T-helper 2 cell (primary cell): ENCODE results near the gene MKS1.

Experiments
- DNase-seq, 5 experiments: peaks; one replicate each; pipeline versions ENCODE4 v3.0.0 to v3.0.0-alpha.2; 2012 to 2022

The MKS1 gene

GRCh38 chr17:58196610-58197009 lies 22.4 kb downstream of the MKS1 start:
- no peak for DNase-seq

GRCh38 chr17:58195518-58196123 lies 23.4 kb downstream of the MKS1 start:
- DNase-seq, result no peak

DNA sequence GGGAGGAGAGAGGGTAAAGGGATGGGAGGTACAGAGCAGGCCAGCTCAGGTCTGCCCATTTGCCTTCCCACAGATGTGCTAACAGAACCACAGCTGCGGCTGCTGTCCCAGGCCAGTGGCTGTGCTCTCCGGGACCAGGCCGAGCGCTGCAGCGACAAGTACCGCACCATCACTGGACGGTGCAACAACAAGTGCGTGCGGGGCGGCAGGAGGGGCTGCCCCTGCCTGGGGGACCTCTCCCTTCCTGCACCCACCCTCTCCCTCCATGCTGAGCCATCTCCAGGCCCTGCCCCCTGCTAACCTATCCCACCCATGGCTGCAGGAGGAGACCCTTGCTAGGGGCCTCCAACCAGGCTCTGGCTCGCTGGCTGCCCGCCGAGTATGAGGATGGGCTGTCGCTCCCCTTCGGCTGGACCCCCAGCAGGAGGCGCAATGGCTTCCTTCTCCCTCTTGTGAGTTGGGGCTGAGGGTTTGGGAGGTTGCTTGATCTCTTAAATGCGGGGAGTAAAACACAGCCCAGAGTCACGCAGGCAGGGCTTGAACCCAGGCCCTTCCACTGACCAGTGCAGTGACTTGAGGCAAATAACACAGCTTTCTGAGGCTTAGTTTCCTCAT lies 25.3 kb downstream of the MKS1 start:
- no peak for DNase-seq

GRCh38 chr17:58192612-58193011 lies 26.4 kb downstream of the MKS1 start, which contains the start of gene EPX:
EPX (plus strand) TSS chr17:58192726; CDS start chr17:58192847, 121 bp downstream.
- no peak for DNase-seq

GRCh38 chr17:58191241-58191896 lies 27.7 kb downstream of the MKS1 start:
- no peak for DNase-seq

- DNase-seq, result no peak
Observed at GRCh38 chr17:58189436-58190146, 29.5 kb downstream of the MKS1 start.

DNA sequence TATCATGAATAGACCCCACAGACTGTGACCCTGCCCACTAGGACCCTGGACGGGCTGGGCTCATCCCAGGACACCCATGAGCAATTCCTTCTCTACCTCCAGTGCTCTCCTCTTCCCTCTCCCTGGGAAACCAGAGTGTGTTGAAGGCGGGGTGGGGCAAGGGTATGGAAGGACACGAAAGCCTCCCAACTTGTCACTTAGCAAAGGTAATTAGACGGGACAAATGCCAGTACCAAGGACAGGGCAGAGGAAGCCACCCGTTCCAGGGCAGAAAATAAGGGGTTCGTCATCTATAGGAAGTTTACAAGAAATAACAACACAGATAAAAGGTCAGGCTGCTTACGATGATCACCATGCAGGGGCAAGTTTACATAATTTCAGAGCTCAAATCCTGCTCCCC lies 31.4 kb downstream of the MKS1 start:
- DNase-seq, result no peak

DNA sequence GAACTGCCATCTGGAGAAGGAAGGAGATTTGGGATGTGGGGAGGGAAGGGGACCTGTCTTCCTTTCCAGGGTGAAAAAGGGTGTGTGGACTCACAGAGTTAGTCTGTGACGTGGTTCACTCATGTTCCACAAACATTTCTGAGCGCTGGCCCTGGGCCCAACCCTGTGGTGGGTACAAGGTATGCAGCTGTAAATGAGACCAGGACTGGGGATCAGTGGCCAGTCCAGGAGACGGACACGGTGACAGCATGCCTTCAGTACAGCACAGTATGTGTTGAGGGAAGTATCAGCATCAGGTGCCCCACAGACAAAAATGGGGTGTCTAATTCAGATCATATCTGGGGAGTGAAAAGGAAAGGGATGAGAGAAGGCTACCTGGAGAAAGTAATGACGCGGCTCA lies 32.0 kb downstream of the MKS1 start:
- DNase-seq, result no peak

- DNase-seq, result no peak
Observed at GRCh38 chr17:58186591-58186990, 32.5 kb downstream of the MKS1 start.

GRCh38 chr17:58184986-58185761 lies 33.9 kb downstream of the MKS1 start:
- no peak for DNase-seq

- no peak for DNase-seq
Observed at GRCh38 chr17:58184308-58184985, 34.6 kb downstream of the MKS1 start.

DNA sequence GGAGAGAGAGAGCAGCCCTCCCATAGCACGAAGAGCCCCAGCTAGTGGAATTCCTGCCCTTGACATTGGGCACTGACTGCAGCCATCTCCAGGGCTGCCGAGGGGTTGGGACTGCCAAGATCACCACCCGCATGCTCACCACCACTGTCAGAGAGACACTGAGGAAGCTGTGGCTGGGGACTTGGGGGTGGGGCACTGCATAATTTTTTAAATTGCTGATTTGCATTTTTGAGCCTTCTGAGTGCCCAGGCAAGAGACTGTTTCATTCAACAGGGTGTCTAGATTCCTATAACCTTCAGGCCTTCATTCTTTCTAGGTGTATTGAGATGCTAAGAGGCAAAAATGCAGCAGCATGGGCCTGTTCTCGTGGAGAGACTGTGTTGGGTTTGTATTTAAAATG lies 35.5 kb downstream of the MKS1 start:
- no peak for DNase-seq

DNA sequence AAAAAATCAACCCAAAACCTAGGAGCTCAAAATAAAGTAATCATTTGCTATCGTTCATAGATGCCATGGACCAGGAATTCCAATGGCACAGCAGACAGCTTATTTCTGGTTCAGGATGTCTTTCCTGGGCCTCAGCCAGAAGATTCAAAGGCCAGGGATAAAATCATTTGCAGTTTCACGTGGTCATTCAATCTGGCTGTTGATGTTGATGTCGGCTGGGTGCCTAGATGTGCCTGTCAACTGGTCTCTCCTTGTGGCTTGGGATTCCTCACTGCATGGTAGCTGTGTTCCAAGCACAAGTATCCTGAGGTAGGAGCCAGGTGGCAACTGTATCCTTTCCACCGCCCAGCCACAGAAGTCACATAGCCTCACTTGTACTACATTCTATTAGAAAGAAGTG lies 37.3 kb downstream of the MKS1 start:
- no peak for DNase-seq

DNA sequence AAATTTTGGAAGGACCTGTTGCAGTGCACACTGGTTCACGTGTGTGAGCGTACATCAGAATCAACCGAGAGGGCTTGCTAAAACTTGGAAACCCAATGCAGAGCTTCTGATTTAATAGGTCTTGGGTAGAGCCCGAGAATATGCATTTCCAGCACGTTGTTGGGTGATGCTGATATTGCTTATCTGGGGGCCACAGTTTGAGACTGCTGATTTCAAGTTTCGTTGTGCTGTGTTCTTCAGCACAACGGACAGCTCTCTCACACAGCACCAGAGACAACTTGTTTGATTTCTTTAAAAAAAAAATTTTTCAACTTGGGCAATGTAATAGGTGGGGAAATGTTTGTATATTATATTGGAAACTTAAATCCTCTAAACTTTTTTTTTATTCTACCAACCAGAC lies 42.9 kb downstream of the MKS1 start:
- DNase-seq, result no peak

DNA sequence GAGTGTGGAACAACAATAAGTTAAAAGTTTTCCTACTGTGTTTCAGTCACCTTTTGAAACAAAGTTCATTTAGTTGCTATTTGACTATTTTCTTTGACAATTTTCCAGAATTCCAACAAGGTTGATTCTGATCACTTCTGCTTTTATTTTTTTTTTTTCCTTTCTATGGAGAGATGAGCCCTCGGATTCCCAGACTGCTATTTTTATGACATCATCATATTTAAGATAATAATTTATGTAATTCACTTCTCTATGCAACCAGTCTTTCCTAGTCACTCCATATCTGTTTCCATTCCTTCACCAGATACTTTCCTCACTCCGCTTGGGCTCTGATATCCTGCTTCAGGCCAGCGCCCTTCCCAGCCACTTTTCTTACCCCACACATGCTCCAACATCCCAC lies 44.2 kb downstream of the MKS1 start:
- DNase-seq, result no peak

DNA sequence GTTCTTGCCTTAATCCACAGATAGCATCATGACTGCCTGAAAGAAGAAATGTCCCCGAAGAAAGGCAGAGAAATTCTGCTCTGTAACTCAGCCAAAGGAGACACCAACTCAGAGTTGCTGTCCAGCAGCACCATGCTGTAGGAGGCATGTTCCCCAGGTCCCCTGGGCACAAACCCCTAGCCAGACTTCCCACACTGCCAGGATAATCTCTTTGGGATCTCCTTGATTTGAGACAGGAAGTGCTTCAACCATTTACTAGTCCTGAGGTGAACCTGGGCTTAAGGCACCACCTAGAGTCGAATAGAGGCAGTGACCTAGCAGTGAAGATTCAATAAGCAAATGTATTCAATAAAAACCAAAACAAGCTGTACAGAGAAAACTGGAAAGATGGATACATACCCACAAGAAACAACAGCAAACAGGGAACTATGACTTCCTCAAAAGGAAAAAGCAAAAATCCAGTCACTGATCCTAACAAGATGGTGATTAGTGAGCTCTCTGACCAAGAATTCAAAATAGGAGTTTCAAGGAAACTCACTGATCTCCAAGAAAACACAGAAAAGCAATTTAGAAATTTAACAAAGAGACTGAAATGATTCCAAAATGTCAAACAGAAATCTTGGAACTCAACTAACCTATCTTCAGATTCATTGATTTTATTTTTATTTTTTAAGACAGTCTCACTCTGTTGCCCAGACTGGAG lies 46.5 kb downstream of the MKS1 start:
- peak in 3 of 5 experiments; percentile 17 to 72 (median 48) for DNase-seq

- peak in 1 of 5 experiments; percentile 32 for DNase-seq
Observed at GRCh38 chr17:58170622-58171021, 48.4 kb downstream of the MKS1 start.

DNA sequence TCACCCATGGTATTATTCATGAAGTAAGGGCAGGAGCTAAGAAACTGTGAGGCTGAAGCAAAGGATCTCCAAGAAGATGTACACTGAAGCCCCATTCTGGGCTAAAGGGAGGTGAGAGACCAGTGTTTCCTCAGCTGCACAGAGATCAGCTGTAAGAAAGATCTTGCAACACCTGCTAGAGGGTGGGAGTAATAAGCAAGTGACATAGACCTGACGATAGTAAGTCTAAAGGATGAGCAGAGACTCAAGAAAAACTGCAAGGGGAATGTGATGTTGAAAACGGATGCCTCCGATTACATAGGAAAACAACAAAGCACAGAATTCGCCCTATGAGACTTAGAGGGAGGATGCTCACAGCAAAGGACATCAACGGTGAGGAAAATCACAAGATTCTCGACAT lies 52.4 kb downstream of the MKS1 start, which contains the start of gene OR4D2:
OR4D2 (plus strand) TSS at position 301 of the 400 bp plus-strand sequence. CDS start 2,674 bp downstream, outside the sequence.
- DNase-seq, result no peak

DNA sequence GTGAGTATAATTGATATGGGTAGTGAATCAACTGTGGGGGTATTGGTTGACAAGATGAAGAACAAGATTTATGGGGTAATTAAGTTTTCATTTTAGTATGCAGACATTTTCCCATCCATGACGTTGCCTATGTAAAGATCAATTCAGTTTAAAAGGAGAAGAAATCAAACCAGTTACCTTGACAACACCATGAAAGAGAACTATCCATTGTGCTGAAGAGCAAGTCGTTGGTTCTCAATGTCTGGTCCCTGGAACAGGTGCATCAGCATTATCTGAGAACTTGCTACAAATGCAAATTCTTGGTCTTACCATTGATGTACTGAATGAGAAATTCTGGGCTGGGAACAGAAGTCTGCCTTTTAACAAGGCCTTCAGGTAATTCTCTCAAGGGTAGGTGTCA lies 53.1 kb downstream of the MKS1 start:
- DNase-seq, result no peak

DNA sequence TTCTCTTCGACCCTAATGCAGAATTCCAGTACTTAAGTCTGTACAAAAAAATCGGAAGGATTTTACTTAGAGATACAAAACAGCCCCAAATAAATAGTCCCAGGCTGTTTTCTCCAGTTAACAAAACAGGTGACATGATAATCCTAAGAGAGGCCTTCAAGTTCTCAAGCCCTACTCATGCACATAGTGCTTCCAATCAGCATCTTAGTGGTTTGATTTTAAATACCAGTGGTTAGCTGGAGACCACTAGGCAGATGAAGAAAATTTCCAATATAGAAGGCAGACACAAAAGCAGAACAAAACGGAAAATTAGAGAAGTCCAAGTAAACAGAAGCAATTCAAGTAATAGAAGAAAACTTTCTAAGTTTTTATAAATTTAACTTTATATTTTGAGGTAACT lies 57.5 kb downstream of the MKS1 start:
- DNase-seq, result no peak

DNA sequence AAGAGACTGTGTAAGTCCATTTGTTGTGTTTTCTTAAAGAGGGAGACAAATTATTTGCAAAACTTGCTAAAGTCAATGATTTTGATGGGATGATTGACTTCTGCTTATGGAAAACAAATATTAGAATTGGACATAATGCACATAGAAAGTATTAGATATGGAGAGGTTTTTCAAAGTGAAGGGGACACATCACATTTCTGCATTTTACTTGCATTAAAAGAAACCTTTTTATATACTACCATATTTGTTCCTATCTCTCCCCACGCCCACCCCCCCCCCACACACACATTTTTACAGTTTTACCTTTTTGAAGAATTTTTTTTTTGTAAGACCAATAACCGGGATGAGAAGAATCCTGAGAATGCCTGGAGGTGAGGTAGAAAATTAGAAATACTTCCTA lies 60.9 kb downstream of the MKS1 start:
- DNase-seq, result no peak
